HCT116 (cell line): ENCODE measurements around the gene CACNA2D3. TPM values are rescaled to one million over a fixed set of nuclear protein-coding genes. Genes with fewer than 3 reads are reported as not detected.

Experiments
- ATAC-seq: fragments of 200-7000 bp; cut with Tn5 transposase; 2 replicates; pipeline ENCODE4 v1.9.1; 2020; ENCODE audit warnings: mild to moderate bottlenecking, moderate library complexity
- BruUV-seq: library from RNA; stranded (reverse); fragments of 400-500 nt; replicated peaks from 2 replicates; lab custom pipeline; 2021; lab: Mats Ljungman, UMichigan
- CTCF ChIA-PET: fragments of 300-600 bp; sonication (Branson Sonifier 250); formaldehyde crosslinking; loops from one replicate; lab custom pipeline; 2021; ENCODE audit warnings: antibody characterized with exemption; lab: Charles Lee
- POLR2A ChIA-PET: fragments of 300-600, 350-600 bp; sonication (Branson Sonifier 250); formaldehyde crosslinking; loops from one replicate; lab custom pipeline; 2021; ENCODE audit warnings: antibody characterized with exemption; lab: Charles Lee
- RAD21 ChIA-PET, 2 experiments: fragments of 300-600 bp; sonication (Branson Sonifier 250); formaldehyde crosslinking; loops; one replicate each; lab custom pipeline; 2023; ENCODE audit warnings: low total read pairs in 2 of 2; ENCODE audit not compliant: uncharacterized antibody in 2 of 2, unreplicated experiment in 2 of 2, low non-redundant PET in 1 of 2; lab: Charles Lee
- DNase-seq: peaks from one replicate; pipeline ENCODE4 v3.0.0-alpha.2; 2010; ENCODE audit warnings: low read depth, low spot score
- H2AFZ ChIP-seq: fragments of 200-600 bp; shearing (Covaris generic), sonication (generic); 2 replicates; pipeline ENCODE4 v1.6.1; 2017; ENCODE audit warnings: low read depth, mixed run types, mixed read lengths, antibody characterized with exemption, low read length; ENCODE audit not compliant: poor library complexity, severe bottlenecking
- H3K27ac ChIP-seq: 2 replicates; pipeline ENCODE4 v1.5.1; 2012; ENCODE audit warnings: low read depth, low read length
- H3K27me3 ChIP-seq: fragments of 200-600 bp; sonication (generic); 2 replicates; pipeline ENCODE4 v1.6.1; 2016; ENCODE audit warnings: mixed run types, low read length, mixed read lengths; ENCODE audit not compliant: insufficient read depth
- H3K36me3 ChIP-seq, 2 experiments: fragments of 200-500 bp in 1 of 2; fragments of 200-600 bp in 1 of 2; sonication (Bioruptor generic) in 1 of 2; sonication (generic) in 1 of 2; 2 replicates each; pipeline versions ENCODE4 v1.5.1 to v1.6.1; 2014 to 2016; ENCODE audit warnings: low read length in 2 of 2, inconsistent platforms in 1 of 2, mixed read lengths in 1 of 2, mixed run types in 1 of 2; ENCODE audit not compliant: insufficient read depth in 2 of 2, control insufficient read depth in 1 of 2
- H3K4me1 ChIP-seq, 2 experiments: fragments of 200-600 bp in 1 of 2; sonication (generic) in 1 of 2; 2 replicates each; pipeline versions ENCODE4 v1.5.1 to v1.6.1; 2012 to 2017; ENCODE audit warnings: low read length in 2 of 2, inconsistent platforms in 1 of 2, mild to moderate bottlenecking in 1 of 2, mixed read lengths in 1 of 2, mixed run types in 1 of 2, moderate library complexity in 1 of 2; ENCODE audit not compliant: insufficient read depth in 2 of 2, control insufficient read depth in 1 of 2
- H3K4me2 ChIP-seq: fragments of 200-600 bp; sonication (generic); 2 replicates; pipeline ENCODE4 v1.6.1; 2017; ENCODE audit warnings: mixed run types, low read length, mixed read lengths
- H3K4me3 ChIP-seq, 2 experiments: fragments of 200-600 bp in 1 of 2; sonication (generic) in 1 of 2; replicated peaks in 1 of 2; 2 replicates each; pipeline ENCODE4 v1.5.1; 2011 to 2016; ENCODE audit warnings: low read length in 2 of 2, control low read depth in 1 of 2, low read depth in 1 of 2, mild to moderate bottlenecking in 1 of 2, mixed read lengths in 1 of 2, mixed run types in 1 of 2
- H3K79me2 ChIP-seq: fragments of 200-600 bp; sonication (generic); 2 replicates; pipeline ENCODE4 v1.6.1; 2017; ENCODE audit warnings: mild to moderate bottlenecking, mixed run types, low read length, moderate library complexity, mixed read lengths; ENCODE audit not compliant: insufficient read depth
- H3K9ac ChIP-seq: fragments of 200-600 bp; sonication (generic); 2 replicates; pipeline ENCODE4 v1.6.1; 2016; ENCODE audit warnings: low read length, mixed read lengths
- H3K9me2 ChIP-seq: fragments of 200-600 bp; sonication (generic), shearing (Covaris generic); 2 replicates; pipeline ENCODE4 v1.6.1; 2017; ENCODE audit warnings: mixed run types, mild to moderate bottlenecking, moderate library complexity; ENCODE audit not compliant: insufficient read depth
- H3K9me3 ChIP-seq, 2 experiments: fragments of 200-500 bp in 1 of 2; fragments of 200-600 bp in 1 of 2; sonication (Bioruptor generic) in 1 of 2; sonication (generic) in 1 of 2; 2 replicates each; pipeline ENCODE4 v1.6.1; 2014 to 2017; ENCODE audit warnings: low read length in 2 of 2, mixed read lengths in 2 of 2, inconsistent platforms in 1 of 2, low read depth in 1 of 2, mild to moderate bottlenecking in 1 of 2, mixed run types in 1 of 2, moderate library complexity in 1 of 2; ENCODE audit not compliant: control insufficient read depth in 1 of 2, insufficient read depth in 1 of 2
- H4K20me1 ChIP-seq: fragments of 200-600 bp; sonication (generic), shearing (Covaris generic); 2 replicates; pipeline ENCODE4 v1.6.1; 2017; ENCODE audit warnings: mixed run types, mild to moderate bottlenecking, moderate library complexity; ENCODE audit not compliant: insufficient read depth
- CBX3 ChIP-seq: IDR thresholded peaks from 2 replicates; pipeline ENCODE4 v1.6.1; 2012; ENCODE audit warnings: low read depth
- ELF1 ChIP-seq: IDR thresholded peaks from 2 replicates; pipeline ENCODE4 v1.6.1; 2012; ENCODE audit warnings: low read depth, borderline replicate concordance
- EZH2 ChIP-seq: fragments of 200-600 bp; sonication (generic); IDR thresholded peaks from 2 replicates; pipeline ENCODE4 v1.6.1; 2017; ENCODE audit warnings: antibody characterized with exemption, mixed run types
- EZH2phosphoT487 ChIP-seq: fragments of 200-600 bp; IDR thresholded peaks from 2 replicates; pipeline ENCODE4 v1.6.1; 2018; ENCODE audit warnings: antibody characterized with exemption, borderline replicate concordance
- SP1 ChIP-seq: IDR thresholded peaks from 2 replicates; pipeline ENCODE4 v1.6.1; 2012; ENCODE audit warnings: low read depth
- TCF7L2 ChIP-seq: IDR thresholded peaks from 2 replicates; pipeline ENCODE4 v1.7.0; 2011; ENCODE audit warnings: borderline replicate concordance, inconsistent platforms; ENCODE audit not compliant: insufficient read depth, insufficient read length; ENCODE audit errors: extremely low read depth
- ZNF274 ChIP-seq: fragments of 200-500 bp; sonication (Bioruptor generic); IDR thresholded peaks from 2 replicates; pipeline ENCODE4 v1.6.1; 2014; ENCODE audit warnings: mild to moderate bottlenecking, low read depth, low read length, inconsistent platforms
- intact Hi-C: fragments of 100-400 bp; cut with micrococcal nuclease; formaldehyde crosslinking; loops from 2 replicates; pipeline ENCODE4 v1.10.0; 2022
- total RNA-seq: library from RNA; stranded (reverse); gene quantifications from one replicate; pipeline ENCODE4 v1.2.1, GENCODE V29; 2021; ENCODE audit not compliant: unreplicated experiment
- TF ChIP-seq, protein P1 (sequence below), 3 experiments: fragments of 200-600 bp in 1 of 3; sonication (generic) in 1 of 3; IDR thresholded peaks in 2 of 3; conservative IDR thresholded peaks in 1 of 3; 2 replicates each; pipeline ENCODE4 v1.5.1; 2012 to 2017; ENCODE audit warnings: low read depth in 2 of 3, low read length in 2 of 3, antibody characterized with exemption in 1 of 3, borderline replicate concordance in 1 of 3, control low read depth in 1 of 3, mild to moderate bottlenecking in 1 of 3, mixed read lengths in 1 of 3, mixed run types in 1 of 3, moderate library complexity in 1 of 3; ENCODE audit not compliant: insufficient read depth in 1 of 3
- TF ChIP-seq, protein P2 (sequence below): IDR thresholded peaks from 2 replicates; pipeline ENCODE4 v1.6.1; 2012

CACNA2D3 gene
- total RNA-seq, 1 experiment from 2014 or later, result 0.20 TPM

DNA sequence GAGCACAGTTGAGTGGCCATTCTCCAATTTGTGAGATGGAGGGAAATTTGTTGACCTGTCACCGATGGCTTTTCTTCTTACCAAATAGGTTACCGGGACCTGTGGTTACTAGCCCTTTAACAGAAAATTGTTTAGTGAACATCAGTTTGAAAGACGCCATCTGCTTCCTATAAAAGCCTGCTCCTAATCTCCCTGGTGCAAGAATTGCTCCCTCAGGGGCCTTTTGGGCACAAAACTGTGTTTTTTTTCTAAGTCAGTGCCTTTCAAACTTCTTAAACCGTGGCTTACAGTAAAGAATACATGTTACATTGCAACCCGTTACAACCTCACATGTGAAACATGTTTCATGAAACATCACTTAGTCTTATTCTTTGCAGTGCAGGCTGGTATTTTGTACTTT lies 15.0 kb downstream of the CACNA2D3 start:
- ChIA-PET CTCF (no interaction called here), POLR2A (no interaction called here)
- no peak for ATAC-seq

More for the DNA sequence above, 15.0 kb downstream of the CACNA2D3 start:
- no peaks in the 10 kb centered on the region for H4K20me1 ChIP-seq
- H3K9ac ChIP-seq, result no peak overlapping the region
- H3K9me3 ChIP-seq, result no peaks in the 10 kb centered on the region
- H3K4me3 ChIP-seq, result no peak overlapping the region
- intact Hi-C loops, result no loop called here
- RAD21 ChIA-PET, result no interaction called here
- H3K27me3 ChIP-seq, result peaks cover 70% of the 10 kb centered on the region
- DNase-seq, result no peak
- BruUV-seq, result no TSS peak
- H3K9me2 ChIP-seq, result no peaks in the 10 kb centered on the region
- H3K27ac ChIP-seq, result no peak overlapping the region
- H3K36me3 ChIP-seq, result no peaks in the 10 kb centered on the region
- H3K4me1 ChIP-seq, result no peaks in the 10 kb centered on the region
- TF ChIP-seq SP1, result no peak
- TF ChIP-seq, protein P1, sequence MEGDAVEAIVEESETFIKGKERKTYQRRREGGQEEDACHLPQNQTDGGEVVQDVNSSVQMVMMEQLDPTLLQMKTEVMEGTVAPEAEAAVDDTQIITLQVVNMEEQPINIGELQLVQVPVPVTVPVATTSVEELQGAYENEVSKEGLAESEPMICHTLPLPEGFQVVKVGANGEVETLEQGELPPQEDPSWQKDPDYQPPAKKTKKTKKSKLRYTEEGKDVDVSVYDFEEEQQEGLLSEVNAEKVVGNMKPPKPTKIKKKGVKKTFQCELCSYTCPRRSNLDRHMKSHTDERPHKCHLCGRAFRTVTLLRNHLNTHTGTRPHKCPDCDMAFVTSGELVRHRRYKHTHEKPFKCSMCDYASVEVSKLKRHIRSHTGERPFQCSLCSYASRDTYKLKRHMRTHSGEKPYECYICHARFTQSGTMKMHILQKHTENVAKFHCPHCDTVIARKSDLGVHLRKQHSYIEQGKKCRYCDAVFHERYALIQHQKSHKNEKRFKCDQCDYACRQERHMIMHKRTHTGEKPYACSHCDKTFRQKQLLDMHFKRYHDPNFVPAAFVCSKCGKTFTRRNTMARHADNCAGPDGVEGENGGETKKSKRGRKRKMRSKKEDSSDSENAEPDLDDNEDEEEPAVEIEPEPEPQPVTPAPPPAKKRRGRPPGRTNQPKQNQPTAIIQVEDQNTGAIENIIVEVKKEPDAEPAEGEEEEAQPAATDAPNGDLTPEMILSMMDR (IDR thresholded peaks at IDR 0.05 in 2 of 3, conservative IDR thresholded peaks at IDR 0.05 in 1 of 3; ENCODE audit: borderline replicate concordance in 1 of 3, insufficient read depth in 1 of 3, low read depth in 2 of 3, low read length in 2 of 3), result no peak
- TF ChIP-seq, protein P2, sequence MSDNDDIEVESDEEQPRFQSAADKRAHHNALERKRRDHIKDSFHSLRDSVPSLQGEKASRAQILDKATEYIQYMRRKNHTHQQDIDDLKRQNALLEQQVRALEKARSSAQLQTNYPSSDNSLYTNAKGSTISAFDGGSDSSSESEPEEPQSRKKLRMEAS, result no peak
- no peak for TF ChIP-seq EZH2phosphoT487
- no peak for TF ChIP-seq CBX3
- no peak for TF ChIP-seq ZNF274
- TF ChIP-seq EZH2, result no peak
- TF ChIP-seq ELF1, result no peak
- TF ChIP-seq TCF7L2, result no peak
- H3K4me2 ChIP-seq, result no peak overlapping the region
- no peak overlapping the region for H2AFZ ChIP-seq
- no peaks in the 10 kb centered on the region for H3K79me2 ChIP-seq
